Stimulated activated CD4-positive, alpha-beta T cell treated with anti-CD3 and anti-CD28 coated beads, Interleukin-15, amount 100 ng/mL, for 24 hours (primary cell): ENCODE data around the gene FAM131C.
A peak's percentile ranks its signal among the peaks of the same experiment; 100 is the strongest.

Source experiments
- DNase-seq: peaks from one replicate; pipeline ENCODE4 v3.0.0-alpha.2; 2020

The FAM131C gene

DNA sequence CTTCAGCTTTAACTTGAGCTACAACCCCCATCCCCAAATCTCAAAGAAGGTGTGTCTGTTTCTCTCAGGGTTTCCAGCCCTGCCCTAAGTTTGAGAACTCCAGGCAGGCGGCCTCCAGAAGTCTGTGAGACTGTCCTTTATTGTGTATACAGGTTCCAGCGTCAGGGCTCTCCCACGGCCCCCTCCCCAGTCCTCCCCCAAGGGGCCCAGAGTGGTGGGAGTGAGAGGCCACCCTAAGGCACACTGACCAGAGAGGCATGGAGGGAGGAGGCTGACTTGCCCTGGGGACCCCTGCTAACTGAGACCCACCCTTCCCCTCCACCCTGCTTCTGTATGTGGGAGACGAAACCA lies 59.6 kb downstream of the FAM131C start:
- no peak for DNase-seq

DNA sequence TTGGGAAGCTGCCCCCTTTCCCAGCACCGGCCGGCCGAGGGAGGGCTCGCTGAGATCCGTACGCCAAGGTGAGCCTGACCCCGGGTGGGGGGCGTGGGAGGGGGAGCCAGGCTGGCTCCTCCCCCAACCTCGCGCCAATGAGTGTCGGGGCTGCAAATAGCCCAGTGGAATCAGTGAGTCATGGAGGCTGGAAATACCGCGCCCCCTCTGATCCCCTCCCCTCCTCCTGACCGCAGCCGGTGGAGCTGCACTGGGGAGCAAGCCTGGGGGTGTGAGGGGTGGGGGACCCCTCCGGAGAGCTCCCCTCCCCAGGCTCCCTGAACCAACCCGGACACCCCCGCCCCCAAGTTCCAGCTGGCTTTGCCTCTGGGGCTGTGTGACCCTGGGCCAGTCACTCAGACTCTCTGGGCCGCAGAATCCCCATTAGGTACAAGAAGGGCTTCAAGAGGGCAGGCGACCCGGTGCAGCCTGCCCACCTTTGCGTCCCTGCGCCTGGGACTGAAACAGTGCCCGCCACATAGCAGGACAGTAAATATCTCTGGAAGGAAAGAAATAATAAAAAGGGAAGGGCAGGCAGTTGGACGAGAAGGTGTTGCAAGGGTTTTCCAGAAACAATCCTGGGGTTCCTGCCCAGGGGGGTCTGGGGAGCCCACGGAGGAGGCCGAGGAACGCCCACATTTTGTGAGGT lies 60.1 kb downstream of the FAM131C start:
- peak; percentile 70 for DNase-seq

DNA sequence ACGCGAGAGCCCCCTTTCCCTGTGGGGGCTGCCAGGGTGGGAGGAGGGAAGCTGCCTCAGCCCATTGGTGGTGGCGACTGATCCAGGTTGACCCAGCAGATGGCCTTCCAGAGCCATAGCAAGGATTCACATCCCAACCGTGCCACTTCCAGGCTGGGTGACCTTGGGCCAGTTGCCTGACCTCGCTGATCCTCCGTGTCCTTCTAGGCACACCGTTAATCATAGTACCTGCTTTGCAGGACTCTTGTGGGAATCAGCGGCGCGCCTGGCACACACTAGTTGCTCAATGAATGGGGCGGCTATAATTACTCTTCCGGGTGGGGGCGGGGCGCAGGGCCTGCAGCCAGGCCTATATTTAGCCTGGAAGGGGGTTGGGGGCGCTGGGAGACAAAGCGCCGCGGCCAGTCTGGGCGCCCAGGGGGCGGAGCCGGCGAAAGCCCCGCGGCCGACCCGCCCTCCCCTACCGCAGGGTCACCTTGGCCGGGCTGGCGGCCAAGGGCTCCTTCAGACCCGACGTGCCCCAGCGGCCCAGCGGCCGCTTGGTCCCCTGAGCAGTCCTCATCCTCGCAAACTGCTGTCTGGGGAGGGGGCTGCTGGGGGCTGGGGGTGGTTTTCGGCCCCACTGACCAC lies 60.7 kb downstream of the FAM131C start:
- DNase-seq, result peak; percentile 60

DNA sequence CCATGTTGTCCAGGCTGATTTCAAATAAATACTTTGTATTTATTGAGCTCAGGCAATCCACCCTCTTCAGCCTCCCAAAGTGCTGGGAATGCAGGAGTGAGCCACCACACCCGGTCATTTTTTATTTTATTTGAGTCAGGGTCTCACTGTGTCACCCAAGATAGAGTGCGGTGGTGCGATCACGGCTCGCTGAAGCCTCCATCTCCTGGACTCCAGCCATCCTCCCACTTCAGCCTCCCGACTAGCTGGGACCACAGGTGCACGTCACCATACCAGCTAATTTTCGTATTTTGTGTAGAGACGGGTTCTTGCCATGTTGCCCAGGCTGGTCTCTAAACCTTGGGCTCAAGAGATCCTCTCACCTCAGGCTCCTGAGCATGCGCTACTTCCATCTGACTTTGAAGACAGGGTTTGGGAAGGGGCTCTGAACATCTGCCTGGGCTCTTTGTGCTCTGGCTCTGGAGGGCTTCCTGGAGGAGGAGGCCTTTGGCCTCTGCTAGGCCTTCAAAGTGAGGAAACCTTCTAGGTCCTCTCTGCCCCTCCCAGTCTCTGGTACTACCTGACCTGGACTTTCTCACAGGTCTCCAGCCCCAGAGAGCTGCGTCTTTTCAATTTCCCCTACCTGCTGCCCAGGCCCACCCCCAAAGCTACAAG lies 61.4 kb downstream of the FAM131C start:
- no peak for DNase-seq

DNA sequence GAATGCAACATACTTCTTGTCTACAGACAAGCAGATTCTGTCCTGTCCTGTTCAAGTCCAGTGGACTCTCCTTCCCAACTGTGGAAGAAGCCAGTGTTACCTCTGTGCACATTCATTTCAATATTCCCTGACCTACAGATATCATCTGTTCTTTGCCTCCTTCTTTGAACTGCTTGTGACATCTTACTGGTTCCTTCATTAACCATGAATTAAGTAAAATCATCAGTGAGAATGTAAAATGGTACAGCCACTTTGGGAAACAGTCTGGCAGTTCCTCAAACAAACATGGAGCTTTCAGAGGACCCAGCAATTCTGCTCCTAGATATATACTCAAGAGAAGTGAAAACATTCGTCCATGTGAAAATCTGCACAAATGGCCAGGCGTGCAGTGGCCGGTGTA lies 62.6 kb downstream of the FAM131C start:
- DNase-seq, result no peak

DNA sequence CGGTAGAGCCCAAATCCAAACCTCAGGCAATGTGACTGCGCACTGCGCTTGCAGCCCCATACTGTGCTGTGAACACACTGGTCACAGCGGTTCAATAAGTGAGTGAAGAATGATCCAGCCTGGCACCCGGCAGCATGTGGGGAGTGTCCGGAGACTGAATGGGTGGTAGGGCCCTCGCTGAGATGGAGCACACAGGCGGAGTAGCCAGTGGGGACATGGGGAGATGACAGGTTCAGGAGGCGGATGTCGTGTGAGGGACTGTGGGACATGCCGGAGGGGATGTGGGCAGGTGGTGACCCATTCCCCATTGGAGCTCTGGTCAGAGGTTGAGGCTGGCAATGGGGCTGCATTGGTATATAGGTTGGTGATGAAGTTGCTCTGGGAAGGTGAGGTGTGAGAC lies 63.8 kb downstream of the FAM131C start:
- DNase-seq, result no peak

DNA sequence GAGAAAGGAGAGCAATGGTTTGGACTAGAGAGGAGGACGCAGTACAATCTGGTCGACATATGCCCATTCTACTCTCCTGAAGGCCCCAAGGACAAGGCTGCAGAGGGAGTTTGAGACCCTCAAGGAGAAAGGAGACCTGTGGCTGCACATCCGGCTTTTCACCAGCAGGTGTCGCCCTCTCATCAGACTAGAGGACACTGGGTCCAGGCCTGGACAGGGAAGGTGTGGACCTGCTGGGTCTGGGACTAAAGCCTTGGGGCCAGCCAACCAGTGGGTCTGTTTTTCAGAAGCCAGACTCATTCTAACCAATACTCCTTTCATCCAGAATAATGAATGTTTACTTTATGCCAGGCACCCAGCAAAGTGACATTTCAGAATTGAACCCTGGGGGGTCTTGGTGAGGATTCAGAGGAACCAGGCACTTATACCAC lies 64.4 kb downstream of the FAM131C start:
- DNase-seq, result peak; percentile 82
